ENCODE data around the gene YTHDF1.
"Not testable (repeated sequence)": the region's sequence is repeated elsewhere in the genome, so short reads cannot be mapped to it uniquely, and the experiment has no call there.

The YTHDF1 gene

GRCh38 chr20:63167918-63168520, 47.9 kb downstream of the YTHDF1 start:
- no peak for DNase-seq

GRCh38 chr20:63167026-63167917, 48.7 kb downstream of the YTHDF1 start:
- no peak for DNase-seq

- no peak for DNase-seq
These were observed 49.5 kb downstream of the YTHDF1 start for GRCh38 chr20:63166193-63167020.

- DNase-seq = no peak
These were observed 50.4 kb downstream of the YTHDF1 start for GRCh38 chr20:63165356-63166192.

GRCh38 chr20:63164484-63165355, 51.2 kb downstream of the YTHDF1 start:
- no peak for DNase-seq

- DNase-seq = no peak
These were observed 52.1 kb downstream of the YTHDF1 start for GRCh38 chr20:63163596-63164483.

- DNase-seq = no peak
These were observed 52.8 kb downstream of the YTHDF1 start for GRCh38 chr20:63163171-63163570.

- DNase-seq = no peak
These were observed 53.6 kb downstream of the YTHDF1 start for GRCh38 chr20:63162206-63162795.

GRCh38 chr20:63161176-63161651, 54.7 kb downstream of the YTHDF1 start:
- DNase-seq = no peak

- DNase-seq = no peak
These were observed 55.2 kb downstream of the YTHDF1 start for GRCh38 chr20:63160641-63161175.

- DNase-seq = no peak
These were observed 55.9 kb downstream of the YTHDF1 start for GRCh38 chr20:63159826-63160640.

GRCh38 chr20:63159251-63159650, 56.7 kb downstream of the YTHDF1 start:
- DNase-seq = not testable (repeated sequence)

- no peak for DNase-seq
These were observed 57.1 kb downstream of the YTHDF1 start for GRCh38 chr20:63158845-63159244.

GRCh38 chr20:63158352-63158751, 57.6 kb downstream of the YTHDF1 start:
- DNase-seq = no peak

- DNase-seq = not testable (repeated sequence)
These were observed 58.5 kb downstream of the YTHDF1 start for GRCh38 chr20:63157431-63157830.

- no peak for DNase-seq
These were observed 59.7 kb downstream of the YTHDF1 start for GRCh38 chr20:63156221-63156671.

- DNase-seq = no peak
These were observed 60.4 kb downstream of the YTHDF1 start for GRCh38 chr20:63155266-63156165.
